Fibroblast of skin of back (primary cell): ENCODE results near the gene CYP27C1.

Experiments
- DNase-seq: peaks from one replicate; pipeline ENCODE4 v3.0.0-alpha.2; 2013

The CYP27C1 gene

GRCh38 chr2:127191331-127192219 is 28.5 kb downstream of the CYP27C1 start:
- DNase-seq, result no peak

GRCh38 chr2:127188797-127189196 is 31.3 kb downstream of the CYP27C1 start:
- DNase-seq, result no peak

- no peak for DNase-seq
Observed at GRCh38 chr2:127187831-127188230, 32.3 kb downstream of the CYP27C1 start.

GRCh38 chr2:127187081-127187775 is 32.9 kb downstream of the CYP27C1 start:
- no peak for DNase-seq

GRCh38 chr2:127185705-127186104 is 34.4 kb downstream of the CYP27C1 start:
- DNase-seq, result no peak

GRCh38 chr2:127185093-127185492 is 35.0 kb downstream of the CYP27C1 start:
- DNase-seq, result no peak

GRCh38 chr2:127183771-127184170 is 36.3 kb downstream of the CYP27C1 start:
- no peak for DNase-seq

- DNase-seq, result no peak
Observed at GRCh38 chr2:127182626-127183458, 37.3 kb downstream of the CYP27C1 start.

- no peak for DNase-seq
Observed at GRCh38 chr2:127181851-127182250, 38.2 kb downstream of the CYP27C1 start.

GRCh38 chr2:127179766-127180165 is 40.3 kb downstream of the CYP27C1 start:
- peak; percentile 48 for DNase-seq

- no peak for DNase-seq
Observed at GRCh38 chr2:127177617-127178263, 42.4 kb downstream of the CYP27C1 start.

- DNase-seq, result peak; percentile 77
Observed at GRCh38 chr2:127176371-127177311, 43.5 kb downstream of the CYP27C1 start.

GRCh38 chr2:127175751-127176354 is 44.2 kb downstream of the CYP27C1 start:
- peak; percentile 75 for DNase-seq

GRCh38 chr2:127175041-127175721 is 44.9 kb downstream of the CYP27C1 start:
- peak; percentile 69 for DNase-seq

GRCh38 chr2:127174640-127175039 is 45.5 kb downstream of the CYP27C1 start:
- DNase-seq, result no peak

GRCh38 chr2:127174136-127174535 is 46.0 kb downstream of the CYP27C1 start:
- DNase-seq, result peak; percentile 49

GRCh38 chr2:127173057-127173456 is 47.0 kb downstream of the CYP27C1 start:
- DNase-seq, result peak; percentile 94

- DNase-seq, result no peak
Observed at GRCh38 chr2:127172306-127172705, 47.8 kb downstream of the CYP27C1 start.

- no peak for DNase-seq
Observed at GRCh38 chr2:127170452-127171197, 49.5 kb downstream of the CYP27C1 start.
